GOT3 (cell line): ENCODE measurements around the gene MMEL1.
"Not testable (repeated sequence)": the region's sequence is repeated elsewhere in the genome, so short reads cannot be mapped to it uniquely, and the experiment has no call there.

ENCODE experiments used
- DNase-seq: peaks from one replicate; lab custom pipeline; 2025; ENCODE audit warnings: mixed read lengths; lab: John Stamatoyannopoulos, UW

MMEL1 gene

DNA sequence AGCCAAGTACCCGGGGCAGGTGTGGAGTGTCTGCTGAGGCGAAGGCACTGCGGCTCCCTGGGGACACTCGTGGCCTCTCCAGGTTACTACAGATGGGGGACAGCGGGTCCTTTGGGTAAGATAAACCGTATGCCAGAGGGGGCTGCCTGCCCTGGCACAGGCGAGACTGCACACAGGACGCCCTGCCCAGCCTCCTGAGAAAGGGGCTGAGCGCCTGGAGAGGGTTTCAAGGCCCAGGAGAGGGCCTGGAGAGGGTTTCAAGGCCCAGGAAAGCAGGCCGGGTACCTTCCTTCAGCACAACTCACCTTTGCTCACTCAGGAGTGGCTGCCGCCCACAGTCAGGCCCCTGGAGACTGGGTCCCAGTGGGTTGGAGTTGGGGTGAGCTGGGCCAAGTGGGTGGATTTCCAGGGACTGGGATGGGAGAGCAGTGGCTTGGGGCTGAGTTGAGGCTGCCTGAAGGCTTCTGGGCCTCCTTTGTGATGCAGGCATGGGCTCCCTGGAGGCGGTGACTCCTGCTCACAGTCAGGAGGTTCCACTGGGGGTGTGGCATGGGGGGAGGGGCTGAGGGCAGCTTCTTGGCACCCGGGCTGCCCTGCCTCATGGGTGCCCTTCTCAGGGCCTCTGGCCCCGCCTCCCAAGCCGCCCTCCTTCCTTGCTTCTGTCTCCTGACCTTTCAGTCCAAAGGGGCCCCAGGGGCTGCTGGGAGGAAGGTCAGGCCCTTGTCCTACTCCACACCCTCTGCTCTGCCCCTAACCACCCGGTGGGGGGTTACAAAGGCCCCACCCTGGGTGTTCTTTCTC, at the start of gene MMEL1:
MMEL1 (minus strand) TSS at position 456 of the 801 bp plus-strand sequence. CDS start 3,532 bp downstream, outside the sequence.
- no peak for DNase-seq

GRCh38 chr1:2676726-2677125, 43.9 kb upstream of the MMEL1 start:
- not testable (repeated sequence) for DNase-seq

- not testable (repeated sequence) for DNase-seq
Observed at GRCh38 chr1:2671656-2672055, 38.8 kb upstream of the MMEL1 start.

- not testable (repeated sequence) for DNase-seq
Observed at GRCh38 chr1:2659806-2660205, 27.0 kb upstream of the MMEL1 start.

DNA sequence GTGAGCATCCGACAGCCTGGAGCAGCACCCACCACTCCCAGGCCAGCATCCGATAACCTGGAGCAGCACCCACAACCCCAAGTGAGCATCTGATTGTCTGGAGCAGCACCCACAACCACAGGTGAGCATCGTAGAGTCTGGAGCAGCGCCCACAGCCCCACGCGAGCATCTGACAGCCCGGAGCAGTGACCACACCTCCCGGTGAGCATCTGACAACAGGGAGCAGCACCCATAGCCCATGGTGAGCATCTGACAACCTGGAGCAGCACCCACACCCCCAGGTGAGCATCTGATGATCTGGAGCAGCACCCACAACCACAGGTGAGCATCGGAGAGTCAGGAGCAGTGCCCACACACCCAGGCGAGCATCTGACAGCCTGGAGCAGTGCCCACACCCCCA, 25.1 kb upstream of the MMEL1 start:
- not testable (repeated sequence) for DNase-seq

- not testable (repeated sequence) for DNase-seq
Observed at GRCh38 chr1:2657124-2657523, 24.3 kb upstream of the MMEL1 start.

- DNase-seq: not testable (repeated sequence)
Observed at GRCh38 chr1:2655598-2656434, 23.0 kb upstream of the MMEL1 start.

- not testable (repeated sequence) for DNase-seq
Observed at GRCh38 chr1:2654443-2654948, 21.7 kb upstream of the MMEL1 start.

- DNase-seq: not testable (repeated sequence)
Observed at GRCh38 chr1:2653741-2654442, 21.1 kb upstream of the MMEL1 start.

- DNase-seq: not testable (repeated sequence)
Observed at GRCh38 chr1:2652926-2653571, 20.2 kb upstream of the MMEL1 start.

DNA sequence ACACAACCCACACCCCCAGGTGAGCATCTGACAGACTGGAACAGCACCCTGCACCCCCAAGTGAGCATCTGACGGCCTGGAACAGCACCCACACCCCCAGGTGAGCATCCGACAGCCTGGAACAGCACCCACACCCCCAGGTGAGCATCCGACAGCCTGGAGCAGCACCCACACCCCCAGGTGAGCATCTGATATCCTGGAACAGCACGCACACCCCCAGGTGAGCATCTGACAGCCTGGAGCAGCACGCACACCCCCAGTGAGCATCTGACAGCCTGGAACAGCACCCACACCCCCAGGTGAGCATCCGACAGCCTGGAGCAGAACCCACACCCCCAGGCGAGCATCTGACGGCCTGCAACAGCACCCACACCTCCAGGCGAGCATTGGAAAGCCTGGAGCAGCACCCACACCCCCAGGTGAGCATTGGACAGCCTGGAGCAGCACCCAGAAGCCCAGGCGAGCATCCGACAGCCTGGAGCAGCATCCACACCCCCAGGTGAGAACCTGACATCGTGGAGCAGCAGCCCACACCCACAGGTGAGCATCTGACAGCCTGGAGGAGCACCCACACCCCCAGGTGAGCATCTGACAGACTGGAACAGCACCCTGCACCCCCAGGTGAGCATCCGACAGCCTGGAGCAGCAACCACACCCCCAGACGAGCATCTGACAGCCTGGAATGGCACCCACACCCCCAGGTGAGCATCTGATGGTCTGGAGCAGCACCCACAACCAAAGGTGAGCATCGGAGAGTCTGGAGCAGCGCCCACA, 19.5 kb upstream of the MMEL1 start:
- not testable (repeated sequence) for DNase-seq

GRCh38 chr1:2650967-2651645, 18.3 kb upstream of the MMEL1 start:
- no peak for DNase-seq

GRCh38 chr1:2646837-2647236, 14.0 kb upstream of the MMEL1 start:
- DNase-seq: no peak

- no peak for DNase-seq
Observed at GRCh38 chr1:2645776-2646175, 13.0 kb upstream of the MMEL1 start.

DNA sequence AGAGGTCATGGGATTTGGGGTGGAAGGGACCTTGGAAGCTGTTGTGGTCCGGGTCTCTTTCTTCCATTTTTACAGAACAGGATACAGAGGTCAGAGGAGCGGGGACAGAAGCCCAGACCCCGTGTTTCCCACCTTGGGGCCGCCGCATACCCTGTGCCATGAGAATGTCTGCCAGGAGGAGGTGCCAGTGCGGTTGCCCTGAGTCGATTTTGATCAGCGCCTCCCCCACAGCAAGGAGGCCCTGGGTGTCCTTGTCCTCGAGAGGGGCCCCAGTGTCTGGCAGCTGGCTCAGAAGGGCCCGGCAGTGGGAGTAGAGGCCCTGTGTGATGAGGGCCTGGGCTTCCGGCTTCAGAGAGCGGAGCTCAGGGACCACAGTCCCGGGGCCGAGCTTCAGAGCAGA, 12.3 kb upstream of the MMEL1 start:
- DNase-seq: no peak

- no peak for DNase-seq
Observed at GRCh38 chr1:2644591-2645101, 11.8 kb upstream of the MMEL1 start.

DNA sequence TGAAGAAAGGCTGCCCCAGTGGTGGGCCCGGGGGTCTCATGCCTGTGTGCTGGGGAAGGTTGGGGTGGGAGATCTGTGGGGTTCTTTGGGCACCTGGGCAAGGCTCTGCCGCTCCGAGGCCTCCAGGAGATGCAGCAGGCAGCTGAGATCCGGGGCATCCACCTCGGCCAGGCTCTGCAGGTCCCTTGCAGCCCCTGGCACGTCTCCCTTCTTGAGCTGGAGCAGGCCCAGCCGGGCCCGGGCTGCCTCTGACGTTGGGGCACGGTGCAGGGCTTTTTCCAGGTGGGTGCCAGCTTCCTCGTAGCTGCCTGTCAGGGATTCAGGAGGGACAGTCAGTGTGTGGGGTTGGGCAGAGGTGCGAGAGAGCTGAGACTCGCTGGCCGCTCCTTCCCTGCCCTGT, 11.4 kb upstream of the MMEL1 start:
- DNase-seq: no peak

- DNase-seq: no peak
Observed at GRCh38 chr1:2643414-2644077, 10.7 kb upstream of the MMEL1 start.
